Activated effector memory CD4-positive, alpha-beta T cell treated with anti-CD3 and anti-CD28 coated beads, Interleukin-2, amount 50 U/mL, for 16 hours (primary cell): ENCODE data around the gene SLC35A3.
"Not testable (repeated sequence)": the region's sequence is repeated elsewhere in the genome, so short reads cannot be mapped to it uniquely, and the experiment has no call there.

ENCODE experiments used
- DNase-seq: peaks from one replicate; pipeline ENCODE4 v3.0.0-alpha.2; 2020

The SLC35A3 gene

GRCh38 chr1:100037656-100037926 lies 67.8 kb downstream of the SLC35A3 start:
- no peak for DNase-seq

GRCh38 chr1:100037927-100038659 lies 68.3 kb downstream of the SLC35A3 start:
- peak; percentile 96 for DNase-seq

GRCh38 chr1:100038660-100039287 lies 69.0 kb downstream of the SLC35A3 start:
- DNase-seq, result peak; percentile 91

- no peak for DNase-seq
Measured at GRCh38 chr1:100039591-100039990, 69.8 kb downstream of the SLC35A3 start.

GRCh38 chr1:100045206-100045605 lies 75.4 kb downstream of the SLC35A3 start:
- DNase-seq, result no peak

- not testable (repeated sequence) for DNase-seq
Measured at GRCh38 chr1:100047235-100047708, 77.5 kb downstream of the SLC35A3 start.

- DNase-seq, result no peak
Measured at GRCh38 chr1:100050139-100050538, 80.3 kb downstream of the SLC35A3 start.

- no peak for DNase-seq
Measured at GRCh38 chr1:100051401-100051800, 81.6 kb downstream of the SLC35A3 start.

- no peak for DNase-seq
Measured at GRCh38 chr1:100051893-100052292, 82.1 kb downstream of the SLC35A3 start.

GRCh38 chr1:100053119-100053518 lies 83.3 kb downstream of the SLC35A3 start:
- DNase-seq, result no peak

GRCh38 chr1:100053727-100054126 lies 83.9 kb downstream of the SLC35A3 start:
- DNase-seq, result no peak

GRCh38 chr1:100061681-100062080 lies 91.9 kb downstream of the SLC35A3 start:
- no peak for DNase-seq

GRCh38 chr1:100065183-100065968 lies 95.6 kb downstream of the SLC35A3 start:
- DNase-seq, result no peak

GRCh38 chr1:100065969-100066227 lies 96.1 kb downstream of the SLC35A3 start:
- DNase-seq, result no peak

GRCh38 chr1:100070201-100070939 lies 100.6 kb downstream of the SLC35A3 start:
- DNase-seq, result no peak

- no peak for DNase-seq
Measured at GRCh38 chr1:100073531-100073930, 103.7 kb downstream of the SLC35A3 start.

- no peak for DNase-seq
Measured at GRCh38 chr1:100074604-100075395, 105.0 kb downstream of the SLC35A3 start.

GRCh38 chr1:100075773-100076172 lies 106.0 kb downstream of the SLC35A3 start:
- DNase-seq, result no peak

GRCh38 chr1:100076319-100076718 lies 106.5 kb downstream of the SLC35A3 start:
- no peak for DNase-seq

- no peak for DNase-seq
Measured at GRCh38 chr1:100076744-100077143, 106.9 kb downstream of the SLC35A3 start.

GRCh38 chr1:100077531-100077930 lies 107.7 kb downstream of the SLC35A3 start:
- DNase-seq, result no peak

GRCh38 chr1:100080331-100080730 lies 110.5 kb downstream of the SLC35A3 start:
- DNase-seq, result no peak
